Spleen (tissue), 7 donors: Measurements from ENCODE around the gene FBLN5.

Experiments used
- POLR2A ChIP-seq, 3 donors: fragments of 450-650 bp; IDR thresholded peaks; one replicate each; pipeline ENCODE4 v1.5.1; 2017; ENCODE audit warnings: antibody characterized with exemption in 3 of 3, mild to moderate bottlenecking in 1 of 3
- POLR2AphosphoS5 ChIP-seq, 3 donors: sonication (generic); formaldehyde crosslinking; IDR thresholded peaks; one replicate each; pipeline ENCODE4 v1.5.1; 2017; ENCODE audit warnings: antibody characterized with exemption in 3 of 3
- TF ChIP-seq, protein P1 (sequence below), 11 experiments: fragments of 200-600 bp in 7 of 11; fragments of 450-650 bp in 4 of 11; sonication (generic) in 4 of 11; IDR thresholded peaks in 8 of 11; conservative IDR thresholded peaks in 3 of 11; 1 replicate in 7 of 11; 2 replicates in 4 of 11; pipeline versions ENCODE4 v1.4.0 to v1.8.0; 2016 to 2021; ENCODE audit warnings: antibody characterized with exemption in 11 of 11, inconsistent platforms in 4 of 11, mild to moderate bottlenecking in 1 of 11
- donor health status: DM: no; HTN: no; CAD: no; lungs with moderate emphysema.
- donor health status: DM: no; HTN: no; CAD: no.
- donor health status: DM: no; HTN: no; CAD: no.

DNA sequence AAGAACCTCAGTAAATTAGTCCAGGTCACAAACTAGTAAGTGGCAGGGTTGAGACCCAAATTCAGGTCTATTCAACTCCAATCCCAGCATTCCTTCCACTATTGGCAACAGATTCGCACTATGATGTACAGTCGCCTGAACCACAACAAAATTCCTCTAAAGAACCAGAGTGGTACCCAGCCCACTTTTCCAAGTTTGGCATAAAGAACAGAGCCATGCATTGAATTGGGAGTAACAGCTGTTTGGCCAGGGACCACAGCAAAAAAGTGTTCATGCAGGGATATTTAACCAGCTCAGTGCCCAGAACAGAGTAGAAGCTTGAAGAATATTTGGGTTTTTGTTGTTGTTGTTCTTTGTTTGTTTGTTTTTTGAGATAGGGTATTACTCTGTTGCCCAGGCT lies 89.9 kb downstream of the FBLN5 start:
- TF ChIP-seq, protein P1, sequence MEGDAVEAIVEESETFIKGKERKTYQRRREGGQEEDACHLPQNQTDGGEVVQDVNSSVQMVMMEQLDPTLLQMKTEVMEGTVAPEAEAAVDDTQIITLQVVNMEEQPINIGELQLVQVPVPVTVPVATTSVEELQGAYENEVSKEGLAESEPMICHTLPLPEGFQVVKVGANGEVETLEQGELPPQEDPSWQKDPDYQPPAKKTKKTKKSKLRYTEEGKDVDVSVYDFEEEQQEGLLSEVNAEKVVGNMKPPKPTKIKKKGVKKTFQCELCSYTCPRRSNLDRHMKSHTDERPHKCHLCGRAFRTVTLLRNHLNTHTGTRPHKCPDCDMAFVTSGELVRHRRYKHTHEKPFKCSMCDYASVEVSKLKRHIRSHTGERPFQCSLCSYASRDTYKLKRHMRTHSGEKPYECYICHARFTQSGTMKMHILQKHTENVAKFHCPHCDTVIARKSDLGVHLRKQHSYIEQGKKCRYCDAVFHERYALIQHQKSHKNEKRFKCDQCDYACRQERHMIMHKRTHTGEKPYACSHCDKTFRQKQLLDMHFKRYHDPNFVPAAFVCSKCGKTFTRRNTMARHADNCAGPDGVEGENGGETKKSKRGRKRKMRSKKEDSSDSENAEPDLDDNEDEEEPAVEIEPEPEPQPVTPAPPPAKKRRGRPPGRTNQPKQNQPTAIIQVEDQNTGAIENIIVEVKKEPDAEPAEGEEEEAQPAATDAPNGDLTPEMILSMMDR (IDR thresholded peaks at IDR 0.05 in 8 of 11, conservative IDR thresholded peaks at IDR 0.05 in 3 of 11): no peak
- TF ChIP-seq POLR2AphosphoS5 (IDR thresholded peaks at IDR 0.05) (no peak), POLR2A (IDR thresholded peaks at IDR 0.05) (no peak)
